DMS153 (cell line): Measurements from ENCODE around the gene COL23A1.

Experiments used
- DNase-seq: peaks from one replicate; lab custom pipeline; 2025; lab: John Stamatoyannopoulos, UW

The COL23A1 gene

DNA sequence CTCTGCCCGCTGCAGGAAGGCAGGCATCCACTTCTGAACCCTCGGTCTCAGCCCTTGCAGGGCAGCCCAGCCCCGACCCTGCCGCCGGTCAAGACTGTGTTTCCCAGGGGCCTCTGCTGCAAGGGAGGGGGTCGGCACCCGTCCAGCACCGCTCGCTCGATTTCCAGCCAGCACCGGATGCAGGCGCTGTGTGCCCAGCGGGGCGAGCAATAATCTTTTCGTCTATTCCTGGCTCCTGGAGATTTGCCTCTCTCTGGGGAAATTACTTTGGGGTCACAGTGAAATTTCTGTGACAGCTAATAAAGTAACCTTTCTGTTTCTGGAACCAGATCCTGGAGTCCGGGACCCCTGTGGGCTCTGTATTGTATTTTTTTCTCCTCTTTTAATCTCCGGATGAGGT is 155.3 kb downstream of the COL23A1 start:
- DNase-seq: no peak

DNA sequence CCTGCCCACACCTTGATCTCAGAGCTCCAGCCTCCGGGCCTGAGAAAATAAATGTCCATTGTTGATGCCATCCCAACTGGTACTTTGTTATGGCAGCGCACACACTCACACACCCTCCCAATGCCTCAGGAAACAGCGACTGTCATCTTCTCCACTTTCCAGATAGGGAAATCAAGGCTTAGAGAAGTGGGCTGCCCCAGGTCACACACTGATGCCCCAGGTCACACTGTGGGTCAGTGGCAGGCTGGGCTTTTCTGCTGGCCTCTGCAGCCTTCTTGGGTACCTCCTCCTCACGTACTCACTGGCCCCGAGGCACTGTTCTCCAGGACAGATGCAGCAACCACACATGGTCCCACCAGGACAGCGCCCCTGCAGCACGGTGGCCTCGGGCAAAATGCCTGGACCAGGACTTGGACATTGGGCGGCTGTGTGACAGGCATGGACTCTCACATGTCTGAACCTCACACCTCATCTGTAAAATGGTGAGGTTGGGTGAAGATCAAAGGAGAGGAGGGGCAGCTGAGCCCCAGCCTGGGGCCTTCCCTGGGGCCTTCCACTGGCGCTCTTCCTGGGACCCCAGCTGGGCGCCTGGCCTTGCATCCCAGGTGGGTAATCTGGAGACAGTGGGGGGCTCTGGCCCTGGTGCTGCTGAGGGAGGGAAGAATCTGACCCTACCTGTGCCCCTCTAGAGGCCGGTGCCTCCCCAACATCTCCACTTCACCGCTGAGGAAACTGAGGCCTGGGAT is 156.0 kb downstream of the COL23A1 start:
- DNase-seq: no peak

DNA sequence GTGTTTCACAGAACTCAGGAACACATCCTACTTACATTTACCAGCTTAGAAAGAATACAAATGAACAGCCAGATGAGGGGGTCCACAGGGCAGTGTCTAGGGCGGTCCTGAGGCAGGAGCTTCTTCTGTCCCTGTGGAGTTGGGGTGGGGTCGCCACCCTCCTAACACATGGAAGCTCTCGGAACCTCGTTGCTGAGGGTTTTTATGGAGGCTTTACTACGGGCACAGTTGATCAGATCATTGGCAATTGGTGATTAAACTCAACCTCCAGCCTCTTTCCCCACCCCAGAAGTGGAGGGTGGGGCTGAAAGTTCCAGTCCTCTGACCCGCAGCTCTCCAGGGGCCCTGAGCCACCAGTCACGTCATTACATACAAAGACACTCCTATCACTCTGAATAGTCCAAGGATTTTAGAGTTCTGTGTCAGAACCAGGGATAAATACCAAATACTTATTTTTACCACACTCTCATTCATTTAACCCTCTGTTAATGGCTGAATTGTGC is 156.9 kb downstream of the COL23A1 start:
- no peak for DNase-seq

DNA sequence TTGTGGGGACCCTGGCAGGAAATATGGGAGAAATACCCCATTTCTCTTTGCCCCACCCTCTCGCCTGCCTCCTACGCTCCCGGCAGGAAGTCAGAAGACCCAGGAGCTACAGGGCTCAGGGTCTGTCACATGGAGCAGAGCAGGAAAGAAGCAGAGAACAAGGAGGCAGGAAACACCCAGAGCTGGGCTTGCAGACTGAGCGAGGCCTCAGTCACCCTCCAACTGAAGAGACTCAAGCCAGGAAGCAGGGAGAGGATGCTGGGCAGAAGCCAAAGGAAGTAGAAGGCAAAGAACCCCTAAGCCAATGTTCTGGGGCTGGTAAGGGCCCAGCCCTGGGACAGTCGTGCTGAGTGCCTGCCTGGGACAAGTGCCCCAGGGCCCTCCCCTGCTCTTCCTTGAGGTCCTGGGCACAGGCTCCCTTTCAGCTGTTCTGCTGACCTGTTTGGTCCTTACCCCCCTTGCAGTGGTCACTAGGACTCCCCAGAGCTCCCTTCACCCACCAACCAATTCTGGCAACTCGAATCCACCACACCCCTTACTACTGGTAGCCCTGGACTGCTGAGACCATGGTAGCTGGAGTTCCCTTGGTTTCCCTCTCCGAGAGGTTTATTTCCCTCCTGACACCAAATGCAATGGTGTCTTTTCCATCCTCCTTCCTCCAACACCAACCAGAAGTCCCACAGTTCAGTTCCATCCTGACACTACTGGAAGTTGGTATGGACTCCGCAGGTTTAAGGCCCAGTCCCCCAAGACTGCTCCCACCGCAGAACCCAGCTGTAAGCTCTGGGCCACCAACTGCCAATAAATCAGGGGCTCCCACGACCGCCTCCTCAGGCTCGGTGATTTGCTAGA is 157.5 kb downstream of the COL23A1 start:
- no peak for DNase-seq

DNA sequence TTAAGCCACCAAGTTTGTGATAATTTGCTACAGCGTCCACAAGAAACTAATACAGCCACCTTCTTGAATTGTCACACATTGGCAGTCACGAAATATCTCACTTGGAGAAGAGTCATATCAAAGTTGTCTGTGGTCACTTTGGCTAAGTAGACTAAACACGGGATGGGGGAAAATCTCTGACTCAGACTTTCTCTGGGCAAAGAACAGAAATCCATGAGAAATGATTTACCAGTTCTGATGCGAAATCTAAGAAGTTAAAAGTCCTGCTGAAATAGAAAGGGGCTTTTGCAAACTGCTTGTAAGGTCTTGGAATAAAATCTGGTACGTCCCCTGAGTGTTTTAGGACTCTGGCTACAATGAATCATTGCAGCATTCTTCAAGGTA is 158.4 kb downstream of the COL23A1 start:
- no peak for DNase-seq

DNA sequence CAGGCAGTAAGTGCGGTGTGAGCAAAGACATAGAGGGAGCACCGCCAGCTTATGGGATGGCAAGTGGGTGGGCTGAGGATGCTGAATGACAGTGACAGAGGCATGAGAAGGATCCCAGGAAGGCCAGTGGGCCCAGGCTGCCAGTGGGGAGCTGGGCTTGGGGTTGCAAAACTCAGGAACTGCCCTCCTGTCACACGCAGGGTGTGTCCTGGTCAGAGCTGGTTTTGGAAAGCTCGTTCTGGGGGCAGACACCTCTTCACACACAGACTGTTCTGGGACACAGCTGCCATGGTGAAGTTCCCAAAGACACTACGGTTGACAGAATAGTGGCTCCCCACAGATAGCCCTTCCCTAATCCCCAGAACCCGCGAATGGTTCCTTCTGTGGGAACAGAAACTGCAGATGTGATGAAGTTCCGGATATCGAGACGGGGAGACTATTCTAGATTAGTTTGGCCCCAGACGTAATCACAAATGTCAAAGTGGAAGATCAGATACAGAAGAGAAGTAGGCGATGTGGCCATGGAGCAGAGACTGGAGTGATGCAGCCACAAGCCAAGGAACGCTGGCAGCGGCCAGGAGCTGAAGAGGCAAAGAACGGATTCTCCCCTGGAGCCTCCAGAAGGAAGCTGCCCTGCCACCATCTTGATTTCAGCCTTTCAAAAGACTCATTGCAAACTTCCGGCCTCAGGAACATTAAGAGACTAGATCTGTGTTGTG is 159.0 kb downstream of the COL23A1 start:
- no peak for DNase-seq

DNA sequence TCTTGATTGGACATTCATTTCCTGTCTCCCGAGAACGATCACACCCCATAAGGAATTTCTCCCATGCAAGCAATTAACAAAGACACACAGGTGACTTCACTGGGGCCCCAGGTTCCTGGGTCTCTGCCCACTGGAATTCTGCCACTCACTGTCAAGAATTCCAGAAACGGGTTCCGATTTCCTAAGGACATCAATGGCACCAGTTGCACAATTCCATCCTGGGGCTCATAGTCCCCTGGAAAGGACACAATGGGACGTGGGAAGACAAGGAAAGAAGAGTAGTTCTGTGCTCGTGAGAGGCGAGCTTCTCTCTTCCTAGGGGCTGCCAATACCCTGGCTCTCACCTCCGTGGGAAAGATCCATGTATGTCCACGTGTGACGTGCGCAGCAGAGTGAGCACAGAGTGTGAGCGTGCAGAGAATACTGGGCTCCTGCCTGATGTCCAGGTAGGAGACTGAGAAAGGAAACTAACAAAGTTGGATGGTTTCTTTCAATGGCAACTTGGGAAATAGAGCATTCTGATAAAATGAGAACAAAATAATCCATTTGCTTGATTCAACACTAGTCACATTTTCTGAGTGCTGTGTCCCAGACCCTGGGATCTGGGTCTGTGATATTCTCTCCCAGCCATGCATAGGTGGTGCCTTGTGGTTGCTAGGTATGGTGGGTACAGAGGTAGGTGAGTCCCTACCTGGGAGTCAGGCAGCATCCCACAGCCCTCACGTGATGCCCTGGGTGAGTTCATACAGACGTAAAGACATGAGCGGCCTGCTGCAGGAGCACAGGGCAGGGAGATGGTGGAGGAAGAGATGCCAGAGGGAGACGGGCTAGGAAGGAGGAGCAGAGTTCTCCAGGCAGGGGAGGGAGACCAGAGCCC is 159.8 kb downstream of the COL23A1 start:
- DNase-seq: no peak

DNA sequence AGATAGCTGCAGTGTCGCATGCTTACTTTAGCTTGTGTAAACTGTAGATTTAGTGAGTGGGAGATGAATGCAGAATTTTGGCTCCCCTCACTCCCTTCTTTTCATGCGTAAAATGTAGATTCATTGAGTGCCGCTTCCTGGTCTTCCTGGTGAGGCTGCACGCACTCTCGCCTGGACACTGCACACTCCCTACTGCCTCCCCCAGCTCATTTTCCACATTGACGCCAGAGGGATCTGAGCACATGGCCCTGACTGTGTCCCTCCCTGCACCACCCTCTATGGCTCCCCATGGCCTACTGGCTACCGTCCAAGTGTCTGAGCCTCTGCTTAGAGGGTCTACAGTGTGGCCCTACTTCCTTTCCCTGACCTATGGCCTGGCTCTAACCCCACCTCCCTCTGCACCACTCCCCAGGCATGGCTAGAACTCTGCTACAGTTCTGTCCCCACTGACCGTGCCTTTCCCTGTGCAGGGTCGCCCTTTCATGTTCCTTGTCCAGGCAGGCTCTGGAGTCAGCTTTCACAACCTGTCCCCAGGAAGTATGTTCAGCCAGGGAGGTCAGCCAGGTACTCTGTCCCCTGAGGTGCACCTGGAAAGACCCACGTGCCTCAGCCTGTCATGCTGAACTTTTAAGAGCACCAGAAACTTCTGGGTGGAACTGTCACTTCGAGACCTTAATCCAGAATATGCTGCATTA is 160.6 kb downstream of the COL23A1 start:
- no peak for DNase-seq

DNA sequence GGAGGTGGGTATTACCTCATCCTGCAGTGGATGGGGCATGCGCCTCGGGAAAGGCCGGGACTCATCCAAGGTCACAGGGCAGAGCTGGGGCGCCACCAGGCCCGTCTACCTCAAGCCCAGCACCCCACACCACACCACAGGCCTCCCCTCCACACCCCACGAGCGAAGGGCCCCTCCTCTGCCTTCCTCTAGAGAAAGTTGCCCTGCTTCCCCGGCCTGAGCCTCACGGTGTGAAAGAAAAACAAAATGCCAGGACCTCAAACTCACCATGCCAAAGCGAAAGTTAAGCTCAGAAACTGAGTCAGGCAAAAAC is 161.1 kb downstream of the COL23A1 start:
- DNase-seq: no peak

DNA sequence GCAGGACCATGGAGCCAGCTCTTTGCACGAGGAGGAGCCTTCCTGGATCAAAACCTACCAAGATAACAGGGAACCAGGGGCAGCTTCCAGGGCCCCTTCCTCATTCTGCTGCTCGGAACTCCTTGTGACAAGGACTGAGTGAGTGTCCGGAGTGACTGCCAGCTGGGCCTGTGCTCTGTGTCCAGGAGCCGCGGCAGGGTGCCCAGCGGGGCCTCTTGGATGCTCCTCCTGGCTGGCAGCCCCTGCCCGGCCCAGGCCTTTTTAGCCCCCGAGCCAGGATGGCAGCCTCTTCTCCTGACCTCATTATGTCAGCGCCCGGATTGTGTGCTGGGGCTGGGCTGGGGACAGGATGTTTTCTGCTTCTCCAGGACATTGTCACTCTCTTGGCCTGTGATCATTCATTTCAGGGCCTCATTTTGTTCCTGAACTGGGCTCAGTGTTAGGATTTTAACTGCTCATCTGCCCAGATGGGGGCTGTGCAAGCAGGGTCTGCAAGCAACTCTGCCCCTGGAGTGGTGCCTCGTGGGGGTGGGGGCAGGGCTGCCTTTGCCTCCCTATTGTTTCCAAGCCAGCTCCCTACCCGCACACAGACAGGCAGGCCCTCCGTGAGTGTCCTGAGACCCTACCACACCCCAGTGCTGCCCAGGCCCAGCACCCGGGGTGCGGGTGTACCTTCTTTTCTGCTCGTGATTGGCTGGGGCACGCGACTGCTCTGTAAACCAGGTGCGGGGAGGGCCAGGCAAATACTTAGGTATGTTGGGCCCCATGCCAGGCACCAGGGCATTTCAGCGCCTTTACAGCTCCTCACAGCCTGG is 161.6 kb downstream of the COL23A1 start:
- DNase-seq: no peak

DNA sequence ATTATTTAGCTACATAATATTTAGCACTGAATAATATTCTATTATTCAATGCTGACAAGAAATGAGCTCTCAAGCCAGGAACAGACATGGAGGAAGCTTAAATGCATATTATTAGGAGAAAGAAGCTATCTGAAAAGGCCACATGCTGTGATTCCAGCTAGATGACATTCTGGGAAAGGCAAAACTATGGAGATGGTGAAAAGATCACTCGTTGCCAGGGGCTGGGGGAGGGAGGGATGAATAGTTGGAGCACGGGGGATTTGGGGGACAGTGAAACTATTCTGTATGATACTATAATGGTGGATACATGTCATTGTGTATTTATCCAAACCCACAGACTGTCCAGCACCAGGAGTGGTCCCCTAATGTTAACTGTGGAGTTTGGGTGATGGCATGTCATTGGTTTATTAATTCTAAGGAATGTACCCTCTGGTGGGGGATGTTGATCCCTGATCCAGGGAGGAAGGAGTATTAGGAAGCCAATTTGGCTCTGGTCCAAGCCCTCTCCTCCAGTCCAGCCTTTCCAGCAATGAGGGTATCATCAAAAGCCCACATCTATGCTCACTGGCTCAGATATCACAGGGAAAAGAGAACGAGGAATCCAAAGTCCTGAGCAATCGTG is 162.5 kb downstream of the COL23A1 start:
- DNase-seq: no peak

DNA sequence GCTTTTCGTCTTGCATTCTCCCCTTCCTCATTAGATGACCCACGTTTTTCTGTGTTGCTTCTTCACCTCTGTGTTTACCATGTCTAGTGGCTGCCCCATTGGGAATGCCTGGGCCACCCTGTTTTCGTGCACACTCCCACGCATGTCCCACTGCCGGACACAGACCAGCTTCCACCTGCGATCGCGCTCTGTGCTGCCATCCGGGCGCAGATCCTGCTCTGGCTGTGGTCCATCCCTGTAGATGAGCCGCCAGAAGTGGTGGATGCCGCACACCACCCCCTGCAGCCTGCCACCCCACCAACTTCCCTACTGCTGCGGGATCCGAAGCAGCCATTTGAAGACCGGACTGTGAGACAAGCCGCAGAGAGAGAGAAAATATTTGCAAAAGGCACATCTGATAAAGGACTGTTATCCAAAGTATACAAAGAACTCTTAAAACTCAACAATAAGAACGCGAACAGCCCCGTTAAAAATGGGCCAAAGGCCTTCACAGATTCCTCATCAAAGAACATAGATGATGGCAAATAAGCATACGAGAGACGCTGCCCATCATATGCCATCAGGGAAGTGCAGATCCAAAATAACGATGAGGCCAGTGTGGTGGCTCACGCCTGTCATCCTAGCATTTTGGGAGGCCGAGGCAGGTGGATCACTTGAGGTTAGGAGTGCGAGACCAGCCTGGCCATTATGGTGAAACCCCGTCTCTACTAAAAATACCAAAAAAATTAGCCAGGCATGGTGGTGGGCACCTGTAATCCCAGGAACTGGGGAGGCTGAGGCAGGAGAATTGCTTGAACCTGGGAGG is 163.7 kb downstream of the COL23A1 start:
- DNase-seq: no peak

DNA sequence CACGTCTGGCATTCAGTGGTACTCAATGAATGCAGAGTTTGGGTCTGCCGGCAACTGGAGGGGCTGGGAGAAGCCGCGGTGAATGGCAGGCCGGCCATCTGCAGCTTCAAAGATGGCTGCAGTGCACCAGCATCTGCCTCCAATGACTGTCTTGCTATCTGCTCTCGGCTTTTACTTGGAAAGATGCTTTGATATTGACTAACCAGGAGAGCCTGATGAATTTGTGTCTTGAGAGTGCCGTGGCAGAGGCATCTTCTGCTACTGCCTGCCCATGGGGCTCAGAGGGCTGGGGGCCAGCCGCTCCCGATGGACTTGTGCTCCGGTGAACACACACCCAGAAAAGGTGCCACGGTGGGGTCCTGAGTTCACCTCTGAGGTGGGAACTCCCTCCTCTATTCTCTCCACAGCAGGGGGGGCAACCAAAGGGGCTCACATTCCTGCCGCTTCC is 164.5 kb downstream of the COL23A1 start:
- DNase-seq: no peak

DNA sequence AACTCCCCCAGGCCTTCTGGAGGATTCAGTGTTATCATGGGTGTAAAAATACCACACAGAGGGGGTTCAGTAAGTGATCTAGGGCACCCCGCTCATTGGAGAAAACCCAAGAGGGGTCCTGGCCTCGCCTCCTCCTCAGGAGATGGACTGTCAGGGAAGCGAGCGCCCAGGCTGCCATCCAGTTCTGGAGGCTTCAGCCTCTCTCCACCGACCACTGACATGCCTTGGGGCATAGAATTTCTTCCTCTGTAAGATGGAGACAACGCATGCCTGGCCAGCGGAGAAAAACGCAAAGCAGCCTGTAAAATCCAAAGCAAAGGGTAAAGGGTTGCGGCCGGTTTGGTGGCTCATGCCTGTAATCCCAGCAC is 165.4 kb downstream of the COL23A1 start:
- no peak for DNase-seq

DNA sequence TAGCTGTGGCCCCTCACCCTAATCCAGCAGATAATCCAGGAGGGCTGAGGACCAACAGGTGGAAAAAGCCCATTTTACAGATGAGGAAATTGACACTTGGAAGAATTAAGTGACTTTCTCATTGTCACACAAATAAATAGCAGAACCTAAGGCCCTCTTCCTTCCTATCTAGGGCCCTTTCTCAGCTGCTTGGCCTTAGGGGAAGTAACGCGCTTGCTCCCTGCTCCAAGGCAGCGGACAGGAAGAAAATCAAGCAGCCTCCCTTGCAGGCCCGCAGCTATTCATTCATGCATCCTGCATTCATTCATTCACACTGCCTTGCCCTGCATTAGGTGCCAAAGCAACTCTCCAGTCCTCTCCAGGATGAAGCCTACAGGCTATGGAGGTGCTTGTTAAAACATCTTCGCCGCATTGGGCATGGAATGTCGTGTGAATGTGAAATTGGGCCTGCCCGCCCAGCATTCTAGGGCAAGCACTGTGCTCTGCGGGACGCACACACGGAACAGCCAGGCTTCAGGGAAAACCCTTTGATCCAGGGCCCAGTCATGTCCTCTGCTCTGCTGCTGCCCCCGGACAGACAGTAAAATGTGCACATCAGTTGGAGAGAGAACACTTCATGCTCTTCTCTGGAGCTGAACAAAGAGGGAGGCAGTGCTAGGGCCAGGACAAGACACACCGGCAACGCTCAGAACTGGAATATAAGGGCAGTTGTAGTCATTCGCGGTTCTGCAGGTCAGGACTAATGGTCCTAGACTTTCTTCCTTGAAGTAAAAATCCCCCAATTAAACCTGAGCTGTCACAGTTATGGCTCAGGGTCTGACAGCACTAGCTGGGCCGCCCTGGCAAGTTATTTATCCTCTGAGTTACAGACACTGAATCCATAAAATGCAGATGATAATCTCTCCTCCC is 166.0 kb downstream of the COL23A1 start:
- no peak for DNase-seq

DNA sequence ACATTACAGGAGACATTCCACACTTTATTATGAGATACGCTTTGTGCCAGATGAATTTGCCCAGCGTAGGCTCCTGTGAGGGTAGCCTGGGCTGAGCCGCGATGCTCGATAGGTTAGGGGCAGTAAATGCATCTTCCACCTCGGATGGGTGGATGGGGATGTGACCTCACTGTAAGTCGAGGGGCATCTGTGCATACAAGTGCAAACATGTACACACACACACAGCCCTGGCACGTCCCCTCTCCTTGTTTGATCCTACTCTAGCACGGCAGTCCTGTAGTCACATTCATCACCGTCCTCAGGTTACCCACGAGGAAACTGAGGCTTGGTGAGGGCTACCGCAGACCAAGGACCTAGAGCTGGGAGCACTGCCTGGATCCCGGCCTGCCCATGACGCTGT is 166.8 kb downstream of the COL23A1 start:
- DNase-seq: no peak

DNA sequence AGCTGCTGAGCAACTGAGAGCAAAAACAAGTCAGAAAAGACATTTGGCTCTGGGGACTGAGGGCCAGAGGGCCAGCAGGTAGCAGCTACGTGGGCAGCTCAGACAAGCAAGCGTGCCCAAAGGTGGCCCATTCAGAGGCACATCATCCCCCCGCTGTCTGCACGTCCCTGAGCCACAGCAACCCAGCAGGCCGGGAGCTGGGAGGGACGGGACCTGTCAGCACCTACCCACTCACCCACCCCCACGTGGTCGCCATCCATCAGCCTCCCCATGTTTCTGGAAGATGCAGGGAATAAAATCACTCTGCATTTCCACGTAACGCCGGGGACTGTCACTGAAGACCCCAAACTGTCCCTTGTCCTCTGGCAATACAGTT is 167.8 kb downstream of the COL23A1 start:
- no peak for DNase-seq
